Sigmoid colon (tissue), 4 donors: ENCODE results near the gene TMEM144.

Experiments
- CTCF ChIP-seq, 4 experiments: fragments of 450-650 bp in 3 of 4; fragments of 200-600 bp in 1 of 4; IDR thresholded peaks; one replicate each; pipeline ENCODE4 v1.5.1; 2016 to 2019; ENCODE audit warnings: antibody characterized with exemption in 4 of 4, mild to moderate bottlenecking in 3 of 4, moderate library complexity in 2 of 4
- POLR2A ChIP-seq, 2 donors: fragments of 450-650 bp; IDR thresholded peaks; one replicate each; pipeline ENCODE4 v1.6.1; 2016; ENCODE audit warnings: antibody characterized with exemption in 2 of 2, mild to moderate bottlenecking in 2 of 2, moderate library complexity in 2 of 2
- POLR2AphosphoS5 ChIP-seq, 4 donors: sonication (generic); formaldehyde crosslinking; IDR thresholded peaks; one replicate each; pipeline ENCODE4 v1.6.1; 2017; ENCODE audit warnings: antibody characterized with exemption in 4 of 4

GRCh38 chr4:158201322-158201721 is 9.0 kb upstream of the TMEM144 start:
- TF ChIP-seq CTCF (IDR thresholded peaks at IDR 0.05) (no peak), POLR2A (IDR thresholded peaks at IDR 0.05) (no peak), POLR2AphosphoS5 (IDR thresholded peaks at IDR 0.05) (no peak)
